Activated naive CD4-positive, alpha-beta T cell treated with anti-CD3 and anti-CD28 coated beads, Interleukin-2, amount 10 ng/mL, durations not matched to agents 7 days and 5 days (primary cell): ENCODE measurements around the gene PIP4P1.
"Not testable (repeated sequence)": the region's sequence is repeated elsewhere in the genome, so short reads cannot be mapped to it uniquely, and the experiment has no call there.

ENCODE experiments used
- CTCF ChIA-PET: fragments of 350-600 bp; sonication (Branson Sonifier 250); formaldehyde crosslinking; loops from one replicate; lab custom pipeline; 2021; ENCODE audit warnings: antibody characterized with exemption; lab: Charles Lee
- DNase-seq: peaks from one replicate; pipeline ENCODE4 v3.0.0-alpha.2; 2020
- H3K27ac Mint-ChIP-seq: one replicate; pipeline ENCODE4 v1.8.0; 2021; ENCODE audit warnings: mild to moderate bottlenecking, moderate library complexity, mixed read lengths
- H3K27me3 Mint-ChIP-seq: one replicate; pipeline ENCODE4 v1.8.0; 2021; ENCODE audit warnings: mild to moderate bottlenecking, mixed read lengths
- H3K36me3 Mint-ChIP-seq: one replicate; pipeline ENCODE4 v1.8.0; 2021; ENCODE audit warnings: mixed read lengths
- H3K4me1 Mint-ChIP-seq: one replicate; pipeline ENCODE4 v1.8.0; 2021; ENCODE audit warnings: mixed read lengths
- H3K4me3 Mint-ChIP-seq: one replicate; pipeline ENCODE4 v1.8.0; 2021; ENCODE audit warnings: mild to moderate bottlenecking, moderate library complexity, mixed read lengths
- H3K9me3 Mint-ChIP-seq: one replicate; pipeline ENCODE4 v1.8.0; 2021; ENCODE audit warnings: mixed read lengths

The PIP4P1 gene

GRCh38 chr14:20461225-20462141, at the start of gene PIP4P1:
Gene PIP4P1 (minus strand): TSS chr14:20461434. CDS start chr14:20461325, 109 bp downstream.
- CTCF ChIA-PET, result interaction anchor here (1.1 to 3.1 kb wide), 6 partner anchors 12 to 220 kb away, joined by 3 to 11 read pairs (median 4); no protein-coding TSS in a partner anchor
- H3K36me3 Mint-ChIP-seq, result peaks cover 34% of the 10 kb centered on the region
- peaks cover 39% of the 10 kb centered on the region for H3K4me1 Mint-ChIP-seq
- DNase-seq, result peak; percentile 98
- peak within 1 kb of the TSS; percentile 91 for H3K27ac Mint-ChIP-seq
- peak within 1 kb of the TSS; percentile 96 for H3K4me3 Mint-ChIP-seq
- H3K9me3 Mint-ChIP-seq, result no peaks in the 10 kb centered on the region
- H3K27me3 Mint-ChIP-seq, result peaks cover 4% of the 10 kb centered on the region

GRCh38 chr14:20508367-20508766, 47.1 kb upstream of the PIP4P1 start:
- Mint-ChIP-seq H3K27me3 (peaks cover 28% of the 10 kb centered on the region), H3K9me3 (no peaks in the 10 kb centered on the region), H3K27ac (no peak overlapping the region), H3K4me3 (no peak overlapping the region), H3K36me3 (no peaks in the 10 kb centered on the region), H3K4me1 (peaks cover 2% of the 10 kb centered on the region)
- DNase-seq, result no peak
- CTCF ChIA-PET, result no interaction called here

GRCh38 chr14:20507537-20507936, 46.3 kb upstream of the PIP4P1 start:
- H3K27ac Mint-ChIP-seq, H3K36me3 Mint-ChIP-seq, H3K4me3 Mint-ChIP-seq, H3K4me1 Mint-ChIP-seq, H3K9me3 Mint-ChIP-seq, DNase-seq, CTCF ChIA-PET: not testable (repeated sequence)
- peaks cover 21% of the 10 kb centered on the region for H3K27me3 Mint-ChIP-seq

GRCh38 chr14:20506752-20507151, 45.5 kb upstream of the PIP4P1 start:
- H3K4me1 Mint-ChIP-seq, H3K36me3 Mint-ChIP-seq, CTCF ChIA-PET: not testable (repeated sequence)

GRCh38 chr14:20506276-20506675, 45.0 kb upstream of the PIP4P1 start:
- peaks cover 15% of the 10 kb centered on the region for H3K27me3 Mint-ChIP-seq
- H3K4me3 Mint-ChIP-seq, H3K36me3 Mint-ChIP-seq, DNase-seq, H3K9me3 Mint-ChIP-seq, H3K27ac Mint-ChIP-seq, H3K4me1 Mint-ChIP-seq, CTCF ChIA-PET: not testable (repeated sequence)

More at GRCh38 chr14:20506752-20507151, 45.5 kb upstream of the PIP4P1 start:
- H3K27ac Mint-ChIP-seq, H3K4me3 Mint-ChIP-seq, DNase-seq, H3K9me3 Mint-ChIP-seq: not testable (repeated sequence)
- H3K27me3 Mint-ChIP-seq, result peaks cover 20% of the 10 kb centered on the region

GRCh38 chr14:20503898-20504297, 42.7 kb upstream of the PIP4P1 start:
- CTCF ChIA-PET, result no interaction called here
- H3K4me3 Mint-ChIP-seq, result no peak overlapping the region
- peaks cover 2% of the 10 kb centered on the region for H3K4me1 Mint-ChIP-seq
- DNase-seq, result no peak
- no peaks in the 10 kb centered on the region for H3K9me3 Mint-ChIP-seq
- no peak overlapping the region for H3K27ac Mint-ChIP-seq
- H3K27me3 Mint-ChIP-seq, result peaks cover 3% of the 10 kb centered on the region
- H3K36me3 Mint-ChIP-seq, result no peaks in the 10 kb centered on the region

GRCh38 chr14:20501346-20501745, 40.1 kb upstream of the PIP4P1 start:
- no peak overlapping the region for H3K4me3 Mint-ChIP-seq
- H3K27me3 Mint-ChIP-seq, result peaks cover 3% of the 10 kb centered on the region
- no peaks in the 10 kb centered on the region for H3K9me3 Mint-ChIP-seq
- peaks cover 2% of the 10 kb centered on the region for H3K4me1 Mint-ChIP-seq
- DNase-seq, result no peak
- no peak overlapping the region for H3K27ac Mint-ChIP-seq
- no peaks in the 10 kb centered on the region for H3K36me3 Mint-ChIP-seq
- CTCF ChIA-PET, result no interaction called here

- H3K9me3 Mint-ChIP-seq, result no peaks in the 10 kb centered on the region
- H3K27ac Mint-ChIP-seq, result no peak overlapping the region
- H3K27me3 Mint-ChIP-seq, result peaks cover 7% of the 10 kb centered on the region
- peaks cover 15% of the 10 kb centered on the region for H3K4me1 Mint-ChIP-seq
- no peaks in the 10 kb centered on the region for H3K36me3 Mint-ChIP-seq
- H3K4me3 Mint-ChIP-seq, result no peak overlapping the region
- CTCF ChIA-PET, result no interaction called here
- no peak for DNase-seq
These were observed 38.6 kb upstream of the PIP4P1 start for GRCh38 chr14:20499881-20500280.

GRCh38 chr14:20499108-20499507, 37.9 kb upstream of the PIP4P1 start:
- Mint-ChIP-seq H3K36me3 (no peaks in the 10 kb centered on the region), H3K27me3 (peaks cover 7% of the 10 kb centered on the region), H3K9me3 (no peaks in the 10 kb centered on the region), H3K27ac (no peak overlapping the region), H3K4me3 (no peak overlapping the region), H3K4me1 (peaks cover 18% of the 10 kb centered on the region)
- CTCF ChIA-PET, result no interaction called here
- DNase-seq, result no peak

- H3K27ac Mint-ChIP-seq, result no peak overlapping the region
These were observed 37.4 kb upstream of the PIP4P1 start for GRCh38 chr14:20498622-20499021.

GRCh38 chr14:20494935-20495766, 33.9 kb upstream of the PIP4P1 start:
- no peak overlapping the region for H3K4me3 Mint-ChIP-seq
- peaks cover 47% of the 10 kb centered on the region for H3K4me1 Mint-ChIP-seq
- DNase-seq, result no peak
- CTCF ChIA-PET, result no interaction called here
- H3K9me3 Mint-ChIP-seq, result no peaks in the 10 kb centered on the region
- H3K36me3 Mint-ChIP-seq, result no peaks in the 10 kb centered on the region
- H3K27me3 Mint-ChIP-seq, result peaks cover 4% of the 10 kb centered on the region
- H3K27ac Mint-ChIP-seq, result peak overlapping the region; percentile 44

More at GRCh38 chr14:20498622-20499021, 37.4 kb upstream of the PIP4P1 start:
- CTCF ChIA-PET, result interaction anchor here (1.0 kb wide), 1 partner anchor 111 kb away, joined by 4 read pairs; no protein-coding TSS in a partner anchor
- Mint-ChIP-seq H3K36me3 (no peaks in the 10 kb centered on the region), H3K4me1 (peaks cover 20% of the 10 kb centered on the region), H3K4me3 (no peak overlapping the region), H3K9me3 (no peaks in the 10 kb centered on the region), H3K27me3 (peaks cover 7% of the 10 kb centered on the region)
- no peak for DNase-seq

GRCh38 chr14:20493634-20494033, 32.4 kb upstream of the PIP4P1 start:
- peak overlapping the region; percentile 73 for H3K27ac Mint-ChIP-seq
- H3K27me3 Mint-ChIP-seq, result peaks cover 4% of the 10 kb centered on the region
- H3K4me3 Mint-ChIP-seq, result no peak overlapping the region
- CTCF ChIA-PET, result no interaction called here
- no peaks in the 10 kb centered on the region for H3K9me3 Mint-ChIP-seq
- H3K4me1 Mint-ChIP-seq, result peaks cover 61% of the 10 kb centered on the region
- DNase-seq, result no peak
- peaks cover 2% of the 10 kb centered on the region for H3K36me3 Mint-ChIP-seq

GRCh38 chr14:20492486-20492885, 31.3 kb upstream of the PIP4P1 start:
- Mint-ChIP-seq H3K27ac (no peak overlapping the region), H3K27me3 (peaks cover 4% of the 10 kb centered on the region), H3K36me3 (peaks cover 4% of the 10 kb centered on the region), H3K4me1 (peaks cover 71% of the 10 kb centered on the region), H3K9me3 (no peaks in the 10 kb centered on the region), H3K4me3 (no peak overlapping the region)
- CTCF ChIA-PET, result no interaction called here
- no peak for DNase-seq

- H3K36me3 Mint-ChIP-seq, result peaks cover 4% of the 10 kb centered on the region
- H3K27ac Mint-ChIP-seq, result peak overlapping the region; percentile 81
- no peak overlapping the region for H3K4me3 Mint-ChIP-seq
- no peak for DNase-seq
- H3K4me1 Mint-ChIP-seq, result peaks cover 76% of the 10 kb centered on the region
- no peaks in the 10 kb centered on the region for H3K9me3 Mint-ChIP-seq
- CTCF ChIA-PET, result interaction anchor here (2.9 kb wide), 1 partner anchor 119 kb away, joined by 11 read pairs; no protein-coding TSS in a partner anchor
- peaks cover 4% of the 10 kb centered on the region for H3K27me3 Mint-ChIP-seq
These were observed 29.3 kb upstream of the PIP4P1 start for GRCh38 chr14:20490563-20490962.
